Kidney (tissue), 14 donors: ENCODE results near the gene CORO1C. TPM values are rescaled to one million over a fixed set of nuclear protein-coding genes. Genes with fewer than 3 reads are reported as not detected.

ENCODE experiments used
- DNase-seq, 5 donors: peaks; one replicate each; pipeline ENCODE4 v3.0.0-alpha.2; 2013 to 2020
- FAIRE-seq: peaks from 2 replicates; lab custom pipeline; 2012; peaks lifted over from hg19 to GRCh38; lab: Jason Lieb, UNC
- H3K27ac ChIP-seq, 2 donors: one replicate each; pipeline ENCODE4 v1.7.0; 2013; ENCODE audit warnings: low read depth in 2 of 2, low read length in 2 of 2, inconsistent platforms in 1 of 2
- H3K27me3 ChIP-seq: one replicate; pipeline ENCODE4 v1.7.1; 2013; ENCODE audit warnings: low read length, inconsistent platforms; ENCODE audit not compliant: control insufficient read depth, insufficient read depth
- H3K36me3 ChIP-seq, 3 donors: one replicate each; pipeline versions ENCODE4 v1.7.0 to v1.7.1; 2013; ENCODE audit warnings: low read length in 3 of 3, control low read depth in 1 of 3, inconsistent platforms in 1 of 3; ENCODE audit not compliant: insufficient read depth in 3 of 3, control insufficient read depth in 2 of 3
- H3K4me1 ChIP-seq, 3 donors: one replicate each; pipeline versions ENCODE4 v1.7.0 to v1.7.1; 2013; ENCODE audit warnings: low read length in 3 of 3, inconsistent platforms in 1 of 3, low read depth in 1 of 3; ENCODE audit not compliant: control insufficient read depth in 2 of 3, insufficient read depth in 2 of 3
- H3K4me3 ChIP-seq, 3 donors: one replicate each; pipeline versions ENCODE4 v1.7.0 to v1.8.1; 2013; ENCODE audit warnings: low read length in 3 of 3, control low read depth in 1 of 3, inconsistent platforms in 1 of 3
- H3K9ac ChIP-seq, 3 donors: one replicate each; pipeline versions ENCODE4 v1.7.0 to v1.7.1; 2013; ENCODE audit warnings: low read length in 3 of 3, control low read depth in 1 of 3, inconsistent platforms in 1 of 3
- H3K9me3 ChIP-seq, 3 donors: one replicate each; pipeline versions ENCODE4 v1.7.0 to v1.7.1; 2013; ENCODE audit warnings: low read length in 3 of 3, control low read depth in 1 of 3, inconsistent platforms in 1 of 3; ENCODE audit not compliant: control insufficient read depth in 2 of 3, insufficient read depth in 1 of 3
- CTCF ChIP-seq: IDR thresholded peaks from 3 replicates; pipeline ENCODE4 v1.5.1; 2012; ENCODE audit warnings: mild to moderate bottlenecking, moderate library complexity, borderline replicate concordance; ENCODE audit not compliant: insufficient read depth; ENCODE audit errors: extremely low read depth
- intact Hi-C: fragments of 100-400 bp; cut with DNase I; formaldehyde crosslinking; loops from one replicate; pipeline ENCODE4 v1.11.1; 2022
- polyA plus RNA-seq: library from polyadenylated mRNA; stranded (reverse); fragments of 350-450 nt; fragmentation: Illumina TruSeq; extraction: RNeasy Lipid Tissue Mini Kit (QIAGEN cat#74804); gene quantifications from one replicate; pipeline ENCODE4 v1.2.3, GENCODE V29; 2014; ENCODE audit warnings: low read depth, low replicate concordance; ENCODE audit not compliant: insufficient read depth
- total RNA-seq: library from RNA; stranded (reverse); fragmentation: NEBNext Ultra II Directional; extraction: Animal tissue kit (Norgen Biotek cat#: 25700); gene quantifications from one replicate; pipeline ENCODE4 v1.2.1, GENCODE V29; 2021
- donor health status: control.
- donor health status: control.
- donor health status: control.
- donor health status: control.
- donor health status: control.
- donor health status: DM: yes; HTN: yes; CAD: no.
- donor health status: Normal renal cell carcinoma (clear cell type).

Gene CORO1C
- total and polyA plus RNA-seq, 2 donors from 2014 or later, result 16.6 to 104 TPM

GRCh38 chr12:108642899-108643654, 88.2 kb downstream of the CORO1C start:
- Histone ChIP-seq H3K9me3 (no peaks in the 10 kb centered on the region), H3K4me1 (peaks cover 0 to 19% (median 14%) of the 10 kb centered on the region in 3 donors), H3K9ac (no peak overlapping the region), H3K27ac (no peak overlapping the region), H3K27me3 (no peaks in the 10 kb centered on the region), H3K4me3 (no peak overlapping the region), H3K36me3 (peaks cover 0 to 3% (median 1%) of the 10 kb centered on the region in 3 donors)
- DNase-seq (no peak), FAIRE-seq (no peak)
- intact Hi-C loops, result no loop called here
- TF ChIP-seq CTCF, result no peak

GRCh38 chr12:108642269-108642870, 88.9 kb downstream of the CORO1C start:
- peaks cover 0 to 3% (median 0%) of the 10 kb centered on the region in 3 donors for H3K36me3 ChIP-seq
- H3K4me3 ChIP-seq, result no peak overlapping the region
- no peak for TF ChIP-seq CTCF
- H3K27ac ChIP-seq, result no peak overlapping the region
- FAIRE-seq (no peak), DNase-seq (peak in 1 of 5 donors; percentile 63)
- H3K9ac ChIP-seq, result no peak overlapping the region
- H3K4me1 ChIP-seq, result peaks cover 0 to 19% (median 14%) of the 10 kb centered on the region in 3 donors
- intact Hi-C loops, result no loop called here
- no peaks in the 10 kb centered on the region for H3K9me3 ChIP-seq
- no peaks in the 10 kb centered on the region for H3K27me3 ChIP-seq

- DNase-seq (no peak), FAIRE-seq (no peak)
- no peaks in the 10 kb centered on the region for H3K9me3 ChIP-seq
- no peak overlapping the region for H3K9ac ChIP-seq
- no peaks in the 10 kb centered on the region for H3K27me3 ChIP-seq
- no peak for TF ChIP-seq CTCF
- no peak overlapping the region for H3K4me3 ChIP-seq
- H3K36me3 ChIP-seq, result peaks cover 0 to 3% (median 0%) of the 10 kb centered on the region in 3 donors
- intact Hi-C loops, result no loop called here
- peaks cover 0 to 19% (median 14%) of the 10 kb centered on the region in 3 donors for H3K4me1 ChIP-seq
- H3K27ac ChIP-seq, result no peak overlapping the region
These were observed 89.7 kb downstream of the CORO1C start for GRCh38 chr12:108641446-108642268.
